ENCODE measurements around the gene TASOR.

TASOR gene, protein sequence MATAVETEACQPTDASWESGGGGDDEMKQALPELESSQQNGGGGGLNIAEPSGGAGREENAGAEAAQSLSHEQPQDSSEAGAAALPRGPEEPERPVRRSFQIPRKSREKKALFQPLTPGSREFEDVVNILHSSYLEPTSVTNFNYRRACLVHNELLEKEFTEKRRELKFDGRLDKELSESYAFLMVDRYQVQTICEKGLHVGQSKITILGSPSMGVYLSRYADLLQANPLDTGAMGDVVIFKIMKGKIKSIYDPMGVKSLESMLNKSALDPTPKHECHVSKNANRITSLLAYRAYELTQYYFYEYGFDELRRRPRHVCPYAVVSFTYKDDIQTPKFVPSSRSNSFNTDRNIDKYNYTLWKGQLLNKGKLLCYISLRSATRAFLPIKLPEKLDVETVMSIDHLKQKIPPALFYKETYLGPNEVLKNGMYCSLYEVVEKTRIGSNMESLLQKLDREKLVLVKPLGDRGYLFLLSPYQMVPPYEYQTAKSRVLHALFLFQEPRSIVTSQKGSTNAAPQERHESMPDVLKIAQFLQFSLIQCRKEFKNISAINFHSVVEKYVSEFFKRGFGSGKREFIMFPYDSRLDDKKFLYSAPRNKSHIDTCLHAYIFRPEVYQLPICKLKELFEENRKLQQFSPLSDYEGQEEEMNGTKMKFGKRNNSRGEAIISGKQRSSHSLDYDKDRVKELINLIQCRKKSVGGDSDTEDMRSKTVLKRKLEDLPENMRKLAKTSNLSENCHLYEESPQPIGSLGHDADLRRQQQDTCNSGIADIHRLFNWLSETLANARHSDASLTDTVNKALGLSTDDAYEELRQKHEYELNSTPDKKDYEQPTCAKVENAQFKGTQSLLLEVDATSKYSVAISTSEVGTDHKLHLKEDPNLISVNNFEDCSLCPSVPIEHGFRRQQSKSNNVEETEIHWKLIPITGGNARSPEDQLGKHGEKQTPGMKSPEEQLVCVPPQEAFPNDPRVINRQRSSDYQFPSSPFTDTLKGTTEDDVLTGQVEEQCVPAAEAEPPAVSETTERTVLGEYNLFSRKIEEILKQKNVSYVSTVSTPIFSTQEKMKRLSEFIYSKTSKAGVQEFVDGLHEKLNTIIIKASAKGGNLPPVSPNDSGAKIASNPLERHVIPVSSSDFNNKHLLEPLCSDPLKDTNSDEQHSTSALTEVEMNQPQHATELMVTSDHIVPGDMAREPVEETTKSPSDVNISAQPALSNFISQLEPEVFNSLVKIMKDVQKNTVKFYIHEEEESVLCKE (N-terminal part only)
- long read RNA-seq, partial matches to known transcripts = 9 of 11 reads
- long read RNA-seq, other reads (novel, unspliced or antisense) = 2 of 11 reads

DNA sequence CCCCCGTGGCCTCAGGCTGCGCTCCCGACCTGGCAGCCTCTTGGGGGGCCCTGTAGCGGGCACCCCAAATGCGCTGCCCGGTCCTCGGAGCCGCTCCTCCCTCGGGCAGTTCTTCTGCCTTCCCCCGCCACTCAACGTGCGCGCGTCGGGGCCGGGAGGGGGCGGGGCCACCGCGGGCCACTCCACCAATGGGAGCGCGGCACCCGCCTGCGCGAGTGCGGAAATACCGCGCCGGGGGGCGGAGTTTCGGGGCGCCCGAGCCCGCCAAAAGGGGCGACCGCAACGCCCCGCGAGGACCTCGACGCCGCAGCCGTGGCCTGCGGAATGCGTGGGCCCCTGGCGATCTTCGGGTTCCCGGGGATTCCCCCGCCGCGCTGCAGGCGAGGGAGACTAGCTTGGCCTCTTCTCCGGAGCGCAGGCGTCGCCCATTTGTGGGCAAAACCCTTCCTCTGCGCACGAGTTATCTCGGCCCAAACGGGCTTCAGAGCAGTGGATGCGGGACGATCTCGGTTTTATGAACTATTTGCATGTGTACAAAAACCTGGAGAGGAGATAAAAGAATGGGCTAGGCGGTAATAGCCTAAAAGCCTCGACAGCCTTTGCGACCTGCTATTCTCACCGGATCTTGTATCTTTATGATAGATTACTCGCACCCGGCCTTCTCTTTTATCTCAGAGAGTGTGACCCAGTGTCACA lies at the start of gene TASOR:
TASOR (minus strand) TSS at position 144 of the 696 bp plus-strand sequence. CDS start 259 bp downstream, outside the sequence.
- peak within 1 kb of the TSS; percentile 99 for H3K27ac ChIP-seq (replicated peaks)
- TF ChIP-seq, protein P1, sequence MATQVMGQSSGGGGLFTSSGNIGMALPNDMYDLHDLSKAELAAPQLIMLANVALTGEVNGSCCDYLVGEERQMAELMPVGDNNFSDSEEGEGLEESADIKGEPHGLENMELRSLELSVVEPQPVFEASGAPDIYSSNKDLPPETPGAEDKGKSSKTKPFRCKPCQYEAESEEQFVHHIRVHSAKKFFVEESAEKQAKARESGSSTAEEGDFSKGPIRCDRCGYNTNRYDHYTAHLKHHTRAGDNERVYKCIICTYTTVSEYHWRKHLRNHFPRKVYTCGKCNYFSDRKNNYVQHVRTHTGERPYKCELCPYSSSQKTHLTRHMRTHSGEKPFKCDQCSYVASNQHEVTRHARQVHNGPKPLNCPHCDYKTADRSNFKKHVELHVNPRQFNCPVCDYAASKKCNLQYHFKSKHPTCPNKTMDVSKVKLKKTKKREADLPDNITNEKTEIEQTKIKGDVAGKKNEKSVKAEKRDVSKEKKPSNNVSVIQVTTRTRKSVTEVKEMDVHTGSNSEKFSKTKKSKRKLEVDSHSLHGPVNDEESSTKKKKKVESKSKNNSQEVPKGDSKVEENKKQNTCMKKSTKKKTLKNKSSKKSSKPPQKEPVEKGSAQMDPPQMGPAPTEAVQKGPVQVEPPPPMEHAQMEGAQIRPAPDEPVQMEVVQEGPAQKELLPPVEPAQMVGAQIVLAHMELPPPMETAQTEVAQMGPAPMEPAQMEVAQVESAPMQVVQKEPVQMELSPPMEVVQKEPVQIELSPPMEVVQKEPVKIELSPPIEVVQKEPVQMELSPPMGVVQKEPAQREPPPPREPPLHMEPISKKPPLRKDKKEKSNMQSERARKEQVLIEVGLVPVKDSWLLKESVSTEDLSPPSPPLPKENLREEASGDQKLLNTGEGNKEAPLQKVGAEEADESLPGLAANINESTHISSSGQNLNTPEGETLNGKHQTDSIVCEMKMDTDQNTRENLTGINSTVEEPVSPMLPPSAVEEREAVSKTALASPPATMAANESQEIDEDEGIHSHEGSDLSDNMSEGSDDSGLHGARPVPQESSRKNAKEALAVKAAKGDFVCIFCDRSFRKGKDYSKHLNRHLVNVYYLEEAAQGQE (IDR thresholded peaks at IDR 0.05; ENCODE audit: insufficient replicate concordance, low read depth) = peak; percentile 3
- TF ChIP-seq, protein P2, sequence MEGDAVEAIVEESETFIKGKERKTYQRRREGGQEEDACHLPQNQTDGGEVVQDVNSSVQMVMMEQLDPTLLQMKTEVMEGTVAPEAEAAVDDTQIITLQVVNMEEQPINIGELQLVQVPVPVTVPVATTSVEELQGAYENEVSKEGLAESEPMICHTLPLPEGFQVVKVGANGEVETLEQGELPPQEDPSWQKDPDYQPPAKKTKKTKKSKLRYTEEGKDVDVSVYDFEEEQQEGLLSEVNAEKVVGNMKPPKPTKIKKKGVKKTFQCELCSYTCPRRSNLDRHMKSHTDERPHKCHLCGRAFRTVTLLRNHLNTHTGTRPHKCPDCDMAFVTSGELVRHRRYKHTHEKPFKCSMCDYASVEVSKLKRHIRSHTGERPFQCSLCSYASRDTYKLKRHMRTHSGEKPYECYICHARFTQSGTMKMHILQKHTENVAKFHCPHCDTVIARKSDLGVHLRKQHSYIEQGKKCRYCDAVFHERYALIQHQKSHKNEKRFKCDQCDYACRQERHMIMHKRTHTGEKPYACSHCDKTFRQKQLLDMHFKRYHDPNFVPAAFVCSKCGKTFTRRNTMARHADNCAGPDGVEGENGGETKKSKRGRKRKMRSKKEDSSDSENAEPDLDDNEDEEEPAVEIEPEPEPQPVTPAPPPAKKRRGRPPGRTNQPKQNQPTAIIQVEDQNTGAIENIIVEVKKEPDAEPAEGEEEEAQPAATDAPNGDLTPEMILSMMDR (IDR thresholded peaks at IDR 0.05; ENCODE audit: insufficient read depth, low read length) = no peak
- TF ChIP-seq POLR2AphosphoS5 (IDR thresholded peaks at IDR 0.05; ENCODE audit: low read depth) = peak; percentile 69
- no peak for TF ChIP-seq SPI1 (IDR thresholded peaks at IDR 0.05; ENCODE audit: borderline replicate concordance, low read depth)
- TF ChIP-seq GABPA (IDR thresholded peaks at IDR 0.05; ENCODE audit: low read depth) = no peak
- peak within 1 kb of the TSS; percentile 76 for H3K4me3 ChIP-seq (replicated peaks; ENCODE audit: insufficient read depth, low read length)
- peak; percentile 69 to 81 for DNase-seq (ENCODE audit: low read depth in 1 of 2, low spot score in 1 of 2)
- no peaks in the 10 kb centered on the region for H3K27me3 ChIP-seq (ENCODE audit: insufficient read depth, poor library complexity, severe bottlenecking)

DNA sequence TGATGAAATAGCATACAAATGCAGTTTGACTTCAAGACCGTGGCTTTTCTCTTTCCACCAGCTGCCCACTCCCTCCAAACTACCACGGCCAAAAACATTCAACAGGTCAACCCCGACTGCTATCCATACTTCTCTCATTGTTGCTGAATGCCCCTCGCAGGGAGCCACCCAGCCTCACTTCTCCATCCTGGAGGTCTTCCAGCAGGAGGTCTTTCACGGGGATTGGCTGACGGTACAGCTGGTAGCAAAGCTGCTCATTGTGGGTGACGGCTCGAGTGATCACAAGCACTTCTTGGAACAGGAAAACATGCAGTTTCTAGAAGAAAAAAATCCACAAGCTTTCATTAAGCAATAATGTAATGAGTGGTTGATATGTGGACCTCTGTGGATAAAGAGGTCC lies 49.0 kb upstream of the TASOR start:
- H3K4me3 ChIP-seq (replicated peaks; ENCODE audit: insufficient read depth, low read length) = no peak overlapping the region
- TF ChIP-seq, protein P1 (IDR thresholded peaks at IDR 0.05; ENCODE audit: insufficient replicate concordance, low read depth) = no peak
- TF ChIP-seq GABPA (IDR thresholded peaks at IDR 0.05; ENCODE audit: low read depth) (no peak), POLR2AphosphoS5 (IDR thresholded peaks at IDR 0.05; ENCODE audit: low read depth) (no peak), SPI1 (IDR thresholded peaks at IDR 0.05; ENCODE audit: borderline replicate concordance, low read depth) (no peak)
- TF ChIP-seq, protein P2 (IDR thresholded peaks at IDR 0.05; ENCODE audit: insufficient read depth, low read length) = no peak
- no peak overlapping the region for H3K27ac ChIP-seq (replicated peaks)
- DNase-seq (ENCODE audit: low read depth in 1 of 2, low spot score in 1 of 2) = no peak
- no peaks in the 10 kb centered on the region for H3K27me3 ChIP-seq (ENCODE audit: insufficient read depth, poor library complexity, severe bottlenecking)

DNA sequence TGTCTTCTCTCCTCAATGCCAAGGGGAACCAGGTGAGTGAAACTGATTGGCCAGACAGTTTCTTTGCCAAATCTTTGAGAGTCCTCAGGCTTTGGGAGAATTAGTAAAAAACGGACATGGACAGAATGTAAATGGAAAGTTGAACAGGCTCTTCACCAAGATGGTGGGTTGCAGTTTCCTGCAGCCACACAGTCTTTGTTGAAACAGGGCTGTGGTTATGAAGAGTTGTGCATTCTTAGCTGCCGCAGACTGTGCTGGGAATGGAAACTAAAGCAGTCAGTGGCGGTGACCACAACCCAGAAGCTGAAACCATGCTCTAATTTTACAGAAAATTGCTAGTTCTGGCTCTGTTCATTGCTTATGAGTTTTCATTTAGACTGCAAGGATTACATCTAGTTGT lies 42.1 kb upstream of the TASOR start:
- Histone ChIP-seq H3K27ac (replicated peaks) (no peak overlapping the region), H3K4me3 (replicated peaks; ENCODE audit: insufficient read depth, low read length) (no peak overlapping the region), H3K27me3 (ENCODE audit: insufficient read depth, poor library complexity, severe bottlenecking) (no peaks in the 10 kb centered on the region)
- TF ChIP-seq POLR2AphosphoS5 (IDR thresholded peaks at IDR 0.05; ENCODE audit: low read depth) (no peak), GABPA (IDR thresholded peaks at IDR 0.05; ENCODE audit: low read depth) (no peak), SPI1 (IDR thresholded peaks at IDR 0.05; ENCODE audit: borderline replicate concordance, low read depth) (no peak)
- TF ChIP-seq, protein P2 (IDR thresholded peaks at IDR 0.05; ENCODE audit: insufficient read depth, low read length) = no peak
- TF ChIP-seq, protein P1 (IDR thresholded peaks at IDR 0.05; ENCODE audit: insufficient replicate concordance, low read depth) = no peak
- peak in 1 of 2 experiments; percentile 2 for DNase-seq (ENCODE audit: low read depth in 1 of 2, low spot score in 1 of 2)
